GM19099 (cell line): Measurements from ENCODE around the gene FPGS.

Experiments used
- POLR2A ChIP-seq: IDR thresholded peaks from 3 replicates; pipeline ENCODE4 v1.6.1; 2011; ENCODE audit warnings: low read depth; ENCODE audit not compliant: insufficient read length; ENCODE audit errors: extremely low read depth

FPGS gene

GRCh38 chr9:127793093-127793708 lies 9.5 kb upstream of the FPGS start:
- TF ChIP-seq POLR2A = no peak

GRCh38 chr9:127794001-127794791 lies 8.5 kb upstream of the FPGS start:
- TF ChIP-seq POLR2A = peak; percentile 32

GRCh38 chr9:127796225-127796813 lies 6.4 kb upstream of the FPGS start:
- TF ChIP-seq POLR2A = no peak

GRCh38 chr9:127796852-127797370 lies 5.8 kb upstream of the FPGS start:
- no peak for TF ChIP-seq POLR2A

- no peak for TF ChIP-seq POLR2A
Observed at GRCh38 chr9:127801955-127802575, 617 bp upstream of the FPGS start.

- TF ChIP-seq POLR2A = no peak
Observed at GRCh38 chr9:127803507-127804352, 1.0 kb downstream of the FPGS start.

GRCh38 chr9:127805620-127806019 lies 2.9 kb downstream of the FPGS start:
- no peak for TF ChIP-seq POLR2A

- TF ChIP-seq POLR2A = no peak
Observed at GRCh38 chr9:127806871-127807270, 4.2 kb downstream of the FPGS start.

GRCh38 chr9:127808347-127809001 lies 5.8 kb downstream of the FPGS start:
- TF ChIP-seq POLR2A = no peak

GRCh38 chr9:127809002-127809539 lies 6.4 kb downstream of the FPGS start:
- no peak for TF ChIP-seq POLR2A

GRCh38 chr9:127809540-127810377 lies 7.1 kb downstream of the FPGS start:
- TF ChIP-seq POLR2A = no peak

GRCh38 chr9:127810378-127811187 lies 7.9 kb downstream of the FPGS start:
- no peak for TF ChIP-seq POLR2A
